Measurements from ENCODE around the gene SNAPC5. TPM values are rescaled to one million over a fixed set of nuclear protein-coding genes. Genes with fewer than 3 reads are reported as not detected.
A peak's percentile ranks its signal among the peaks of the same experiment; 100 is the strongest.

SNAPC5 gene
- total and polyA plus RNA-seq, 2 of the 13 experiments (the other 11 are each of a cell fraction or from before 2014, with no cell fraction given): 14.8 to 36.2 TPM

- TF ChIP-seq TSC22D2 (CRISPR knock-in tag; IDR thresholded peaks at IDR 0.05; ENCODE audit: borderline replicate concordance): no peak
- TF ChIP-seq GATAD1 (CRISPR knock-in tag; IDR thresholded peaks at IDR 0.05): no peak
- no peak for TF ChIP-seq ZNF513 (CRISPR knock-in tag; conservative IDR thresholded peaks at IDR 0.05)
- peak; percentile 14 for TF ChIP-seq RBM22 (optimal IDR thresholded peaks at IDR 0.05; ENCODE audit: low read length)
- TF ChIP-seq POLR2A (IDR thresholded peaks at IDR 0.05; ENCODE audit: insufficient read depth in 1 of 2, low read depth in 2 of 2, low read length in 2 of 2): peak in 1 of 2 experiments; percentile 22; a peak in 2 of 4 replicates
- no peak for TF ChIP-seq MBNL3 (CRISPR knock-in tag; conservative IDR thresholded peaks at IDR 0.05)
- TF ChIP-seq ZNF646 (CRISPR knock-in tag; IDR thresholded peaks at IDR 0.05): no peak
- TF ChIP-seq CTCF (CRISPR knock-in tag; IDR thresholded peaks at IDR 0.05): peak; percentile 16; the same call in 1 of the 2 replicates
- no peak for TF ChIP-seq POLR2AphosphoS2 (IDR thresholded peaks at IDR 0.05; ENCODE audit: low read depth, low read length)
- no peak for TF ChIP-seq ZNF280B (CRISPR knock-in tag; IDR thresholded peaks at IDR 0.05; ENCODE audit: borderline replicate concordance)
- peak in 1 of 2 experiments; percentile 34; a peak in 2 of 4 replicates for TF ChIP-seq ATF4 (CRISPR knock-in tag; IDR thresholded peaks at IDR 0.05)
- TF ChIP-seq SAP130 (CRISPR knock-in tag; IDR thresholded peaks at IDR 0.05; ENCODE audit: low read depth): no peak
- no peak for TF ChIP-seq ZNF691 (CRISPR knock-in tag; IDR thresholded peaks at IDR 0.05; ENCODE audit: borderline replicate concordance, low read depth)
These were observed 1.2 kb upstream of the SNAPC5 start (continued) for GRCh38 chr15:66498501-66499386.

All from HepG2 (cell line).